Chondrocyte (in vitro differentiated cells): ENCODE results near the gene ZKSCAN4. TPM values are rescaled to one million over a fixed set of nuclear protein-coding genes. Genes with fewer than 3 reads are reported as not detected.

Experiments
- DNase-seq: peaks from one replicate; pipeline ENCODE4 v3.0.0; 2021; ENCODE audit warnings: mixed read lengths, low spot score
- H3K27ac Mint-ChIP-seq: one replicate; pipeline ENCODE4 v1.8.0; 2021; ENCODE audit warnings: mild to moderate bottlenecking, moderate library complexity, mixed read lengths; ENCODE audit not compliant: unreplicated experiment
- H3K27me3 Mint-ChIP-seq: 2 replicates; pipeline ENCODE4 v1.8.0; 2021; ENCODE audit warnings: low read depth, mixed read lengths
- H3K36me3 Mint-ChIP-seq: 2 replicates; pipeline ENCODE4 v1.8.0; 2021; ENCODE audit warnings: low read depth, mixed read lengths
- H3K4me1 Mint-ChIP-seq: 2 replicates; pipeline ENCODE4 v1.8.0; 2021; ENCODE audit warnings: low read depth, mild to moderate bottlenecking, mixed read lengths
- H3K4me3 Mint-ChIP-seq: one replicate; pipeline ENCODE4 v1.8.0; 2021; ENCODE audit warnings: mild to moderate bottlenecking, moderate library complexity, mixed read lengths; ENCODE audit not compliant: unreplicated experiment
- H3K9me3 Mint-ChIP-seq: 2 replicates; pipeline ENCODE4 v1.8.0; 2021; ENCODE audit warnings: low read depth, mixed read lengths
- CTCF ChIP-seq: fragments of 200-600 bp; sonication (generic); IDR thresholded peaks from 2 replicates; pipeline ENCODE4 v1.5.0; 2021; ENCODE audit warnings: antibody characterized with exemption, mild to moderate bottlenecking, moderate library complexity
- total RNA-seq: library from RNA; stranded (reverse); gene quantifications from 3 replicates; pipeline ENCODE4 v1.2.1, GENCODE V29; 2021

ZKSCAN4 gene
- total RNA-seq, 1 donor from 2014 or later, result 4.8 TPM

- peaks cover 21% of the 10 kb centered on the region for H3K4me1 Mint-ChIP-seq
- H3K36me3 Mint-ChIP-seq, result peaks cover 19% of the 10 kb centered on the region
- no peak overlapping the region for H3K4me3 Mint-ChIP-seq
These were observed 3.2 kb downstream of the ZKSCAN4 start for GRCh38 chr6:28248916-28249315.

GRCh38 chr6:28245206-28245941 is 6.7 kb downstream of the ZKSCAN4 start:
- Mint-ChIP-seq H3K4me1 (no peaks in the 10 kb centered on the region), H3K4me3 (no peak overlapping the region), H3K9me3 (no peaks in the 10 kb centered on the region), H3K27me3 (no peaks in the 10 kb centered on the region), H3K27ac (no peak overlapping the region), H3K36me3 (peaks cover 19% of the 10 kb centered on the region)
- TF ChIP-seq CTCF, result no peak
- DNase-seq, result no peak

More at GRCh38 chr6:28248916-28249315, 3.2 kb downstream of the ZKSCAN4 start:
- TF ChIP-seq CTCF, result no peak
- Mint-ChIP-seq H3K9me3 (no peaks in the 10 kb centered on the region), H3K27me3 (no peaks in the 10 kb centered on the region), H3K27ac (no peak overlapping the region)
- no peak for DNase-seq

- no peak overlapping the region for H3K4me3 Mint-ChIP-seq
- no peak overlapping the region for H3K27ac Mint-ChIP-seq
- TF ChIP-seq CTCF, result no peak
- no peaks in the 10 kb centered on the region for H3K27me3 Mint-ChIP-seq
- no peaks in the 10 kb centered on the region for H3K4me1 Mint-ChIP-seq
- no peak for DNase-seq
- peaks cover 19% of the 10 kb centered on the region for H3K36me3 Mint-ChIP-seq
- no peaks in the 10 kb centered on the region for H3K9me3 Mint-ChIP-seq
These were observed 8.1 kb downstream of the ZKSCAN4 start for GRCh38 chr6:28243946-28244345.

GRCh38 chr6:28240471-28240870 is 11.6 kb downstream of the ZKSCAN4 start:
- H3K9me3 Mint-ChIP-seq, result peaks cover 4% of the 10 kb centered on the region
- H3K4me1 Mint-ChIP-seq, result no peaks in the 10 kb centered on the region
- no peak for TF ChIP-seq CTCF
- H3K27me3 Mint-ChIP-seq, result no peaks in the 10 kb centered on the region
- DNase-seq, result no peak
- H3K4me3 Mint-ChIP-seq, result no peak overlapping the region
- H3K36me3 Mint-ChIP-seq, result peaks cover 10% of the 10 kb centered on the region
- no peak overlapping the region for H3K27ac Mint-ChIP-seq

GRCh38 chr6:28239636-28240035 is 12.4 kb downstream of the ZKSCAN4 start:
- Mint-ChIP-seq H3K36me3 (peaks cover 6% of the 10 kb centered on the region), H3K27ac (no peak overlapping the region), H3K4me3 (no peak overlapping the region), H3K9me3 (peaks cover 4% of the 10 kb centered on the region), H3K27me3 (no peaks in the 10 kb centered on the region), H3K4me1 (no peaks in the 10 kb centered on the region)
- no peak for TF ChIP-seq CTCF
- DNase-seq, result no peak
